Keratinocyte (primary cell): ENCODE data around the gene PARD6B. TPM values are rescaled to one million over a fixed set of nuclear protein-coding genes. Genes with fewer than 3 reads are reported as not detected.
"Not testable (repeated sequence)": the region's sequence is repeated elsewhere in the genome, so short reads cannot be mapped to it uniquely, and the experiment has no call there.

Experiments used
- DNase-seq: peaks from one replicate; pipeline ENCODE4 v3.0.0-alpha.2; 2011; ENCODE audit warnings: low read depth, missing footprints, low spot score
- FAIRE-seq: peaks from 2 replicates; lab custom pipeline; 2011; peaks lifted over from hg19 to GRCh38; lab: Jason Lieb, UNC
- H2AFZ ChIP-seq: 2 replicates; pipeline ENCODE4 v1.6.0; 2012; ENCODE audit warnings: low read length, control low read depth, inconsistent platforms; ENCODE audit not compliant: control insufficient read depth
- H3K27ac ChIP-seq: 2 replicates; pipeline ENCODE4 v1.5.1; 2011; ENCODE audit warnings: low read length; ENCODE audit not compliant: control insufficient read depth, insufficient read depth
- H3K27me3 ChIP-seq: 3 replicates; pipeline ENCODE4 v1.6.0; 2011; ENCODE audit warnings: low read length; ENCODE audit not compliant: control insufficient read depth, insufficient read depth; ENCODE audit errors: extremely low read depth
- H3K36me3 ChIP-seq, 2 experiments: 2 replicates in 1 of 2; 3 replicates in 1 of 2; pipeline ENCODE4 v1.5.1; 2011; ENCODE audit warnings: low read length in 2 of 2, mild to moderate bottlenecking in 1 of 2; ENCODE audit not compliant: control insufficient read depth in 2 of 2, insufficient read depth in 2 of 2; ENCODE audit errors: extremely low read depth in 1 of 2
- H3K4me1 ChIP-seq: 3 replicates; pipeline ENCODE4 v1.5.1; 2011; ENCODE audit warnings: low read length; ENCODE audit not compliant: control insufficient read depth, insufficient read depth; ENCODE audit errors: extremely low read depth
- H3K4me2 ChIP-seq: 3 replicates; pipeline ENCODE4 v1.6.0; 2011; ENCODE audit warnings: low read depth, low read length; ENCODE audit not compliant: control insufficient read depth, insufficient read depth; ENCODE audit errors: extremely low read depth
- H3K4me3 ChIP-seq, 3 experiments: fragments of 200-600 bp in 1 of 3; sonication (generic) in 1 of 3; 2 replicates in 2 of 3; 3 replicates in 1 of 3; pipeline ENCODE4 v1.5.1; 2011 to 2016; ENCODE audit warnings: low read length in 3 of 3, mild to moderate bottlenecking in 3 of 3, control low read depth in 2 of 3, inconsistent platforms in 1 of 3, low read depth in 1 of 3, mixed read lengths in 1 of 3, mixed run types in 1 of 3, moderate library complexity in 1 of 3; ENCODE audit not compliant: control insufficient read depth in 2 of 3, insufficient read depth in 2 of 3; ENCODE audit errors: extremely low read depth in 1 of 3
- H3K79me2 ChIP-seq: 2 replicates; pipeline ENCODE4 v1.6.0; 2012; ENCODE audit warnings: low read length; ENCODE audit not compliant: control insufficient read depth, insufficient read depth
- H3K9ac ChIP-seq: 3 replicates; pipeline ENCODE4 v1.6.0; 2011; ENCODE audit warnings: low read length; ENCODE audit not compliant: control insufficient read depth, insufficient read depth; ENCODE audit errors: extremely low read depth
- H3K9me1 ChIP-seq: 3 replicates; pipeline ENCODE4 v1.6.0; 2011; ENCODE audit warnings: low read length; ENCODE audit not compliant: control insufficient read depth, insufficient read depth; ENCODE audit errors: extremely low read depth
- H3K9me3 ChIP-seq: 2 replicates; pipeline ENCODE4 v1.5.1; 2012; ENCODE audit warnings: low read depth, low read length; ENCODE audit not compliant: control insufficient read depth
- H4K20me1 ChIP-seq: 3 replicates; pipeline ENCODE4 v1.6.0; 2011; ENCODE audit warnings: low read length; ENCODE audit not compliant: control insufficient read depth, insufficient read depth; ENCODE audit errors: extremely low read depth
- CTCF ChIP-seq, 3 experiments: IDR thresholded peaks in 1 of 3; conservative IDR thresholded peaks in 1 of 3; optimal IDR thresholded peaks in 1 of 3; 2 replicates in 2 of 3; 3 replicates in 1 of 3; pipeline versions ENCODE3 to v1.5.1; 2011; ENCODE audit warnings: low read length in 3 of 3, mild to moderate bottlenecking in 3 of 3, moderate library complexity in 2 of 3, control low read depth in 1 of 3, inconsistent platforms in 1 of 3; ENCODE audit not compliant: insufficient read depth in 2 of 3; ENCODE audit errors: extremely low read depth in 1 of 3
- EZH2 ChIP-seq: IDR thresholded peaks from one replicate; pipeline ENCODE4 v1.6.1; 2012; ENCODE audit warnings: inconsistent platforms, mild to moderate bottlenecking, low read length, moderate library complexity
- dilution Hi-C: fragments of 300-500 bp; cut with MboI; formaldehyde crosslinking; loops from one replicate; pipeline ENCODE4 v1.7.0; 2020; ENCODE audit warnings: low sequenced_read_pairs; ENCODE audit not compliant: extremely low pct_ligation_motif_present
- polyA plus RNA-seq, 5 experiments: library from polyadenylated mRNA; depleted of rRNA in 3 of 5; stranded (reverse) in 3 of 5; stranded (forward) in 1 of 5; unstranded in 1 of 5; fragments of >200 nt; gene quantifications; 1 replicate in 1 of 5; 2 replicates in 3 of 5; 3 replicates in 1 of 5; pipeline versions ENCODE4 v1.2.1 to v1.2.3, GENCODE V29; 2011 to 2012; ENCODE audit warnings: missing spikeins in 2 of 5, low read depth in 1 of 5, low replicate concordance in 1 of 5

Gene PARD6B
- polyA plus RNA-seq, 1 donor (not counting 4 experiments of a cell fraction or from before 2014, with no cell fraction given): 2.0 TPM

GRCh38 chr20:50771419-50772080 lies 40.2 kb downstream of the PARD6B start:
- H3K9ac ChIP-seq, FAIRE-seq, H3K4me1 ChIP-seq, H2AFZ ChIP-seq, H3K9me3 ChIP-seq, H3K9me1 ChIP-seq, H3K4me2 ChIP-seq, H3K4me3 ChIP-seq, H3K79me2 ChIP-seq, H4K20me1 ChIP-seq, DNase-seq, H3K27me3 ChIP-seq, H3K36me3 ChIP-seq, dilution Hi-C loops, H3K27ac ChIP-seq: not testable (repeated sequence)

GRCh38 chr20:50772420-50773185 lies 41.2 kb downstream of the PARD6B start:
- H3K9ac ChIP-seq: no peak overlapping the region
- no peak for DNase-seq
- no peaks in the 10 kb centered on the region for H3K36me3 ChIP-seq
- no peaks in the 10 kb centered on the region for H4K20me1 ChIP-seq
- H3K4me2 ChIP-seq: no peak overlapping the region
- H3K79me2 ChIP-seq: no peaks in the 10 kb centered on the region
- no peak overlapping the region for H3K27ac ChIP-seq
- dilution Hi-C loops: no loop called here
- no peak for FAIRE-seq
- H3K27me3 ChIP-seq: no peaks in the 10 kb centered on the region
- TF ChIP-seq CTCF (optimal IDR thresholded peaks at IDR 0.05 in 1 of 3, IDR thresholded peaks at IDR 0.05 in 1 of 3, conservative IDR thresholded peaks at IDR 0.05 in 1 of 3; ENCODE audit: extremely low read depth in 1 of 3, insufficient read depth in 2 of 3, low read length in 3 of 3) (no peak), EZH2 (no peak)
- no peak overlapping the region for H2AFZ ChIP-seq
- H3K9me3 ChIP-seq: no peaks in the 10 kb centered on the region
- H3K4me1 ChIP-seq: no peaks in the 10 kb centered on the region
- no peak overlapping the region for H3K4me3 ChIP-seq
- no peaks in the 10 kb centered on the region for H3K9me1 ChIP-seq
